ENCODE data around the gene ZMYM2.
"Not testable (repeated sequence)": the region's sequence is repeated elsewhere in the genome, so short reads cannot be mapped to it uniquely, and the experiment has no call there.

Gene ZMYM2

DNA sequence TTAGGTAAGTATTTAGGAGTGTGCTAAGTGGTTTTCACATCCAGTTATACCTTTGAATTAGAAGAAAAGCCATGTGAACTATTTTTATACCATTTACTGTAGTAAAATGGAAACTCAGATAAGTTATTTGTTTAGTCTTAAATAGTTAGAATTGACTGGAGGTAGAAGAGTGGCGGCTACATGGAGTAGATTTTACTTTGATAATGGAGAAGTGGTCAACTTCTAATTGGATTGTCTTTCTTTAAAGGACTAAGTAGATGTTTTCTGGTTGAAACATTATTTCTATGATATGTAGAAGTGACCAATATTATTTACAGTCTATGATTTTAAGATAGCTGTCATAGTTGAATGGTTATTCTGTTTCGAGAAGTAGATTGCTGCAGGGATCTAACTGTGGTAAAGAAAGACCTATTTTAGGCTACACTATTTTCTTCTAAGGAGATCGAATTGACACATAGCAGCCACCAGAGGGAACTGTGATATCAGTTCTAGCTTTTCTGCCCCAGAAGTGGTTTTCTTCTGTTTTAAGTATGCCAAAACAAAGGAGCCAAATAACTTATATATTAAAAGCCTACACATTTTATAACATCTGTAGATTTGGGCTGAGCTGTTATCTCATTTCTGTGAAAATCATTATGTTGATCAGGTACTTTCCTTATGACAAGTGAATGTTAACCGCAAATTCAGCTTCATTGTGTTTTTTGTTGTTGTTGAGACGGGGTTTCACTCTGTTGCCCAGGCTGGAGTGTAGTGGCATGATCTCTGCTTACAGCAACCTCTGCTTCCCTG lies 26.1 kb downstream of the ZMYM2 start:
- no peak for DNase-seq

DNA sequence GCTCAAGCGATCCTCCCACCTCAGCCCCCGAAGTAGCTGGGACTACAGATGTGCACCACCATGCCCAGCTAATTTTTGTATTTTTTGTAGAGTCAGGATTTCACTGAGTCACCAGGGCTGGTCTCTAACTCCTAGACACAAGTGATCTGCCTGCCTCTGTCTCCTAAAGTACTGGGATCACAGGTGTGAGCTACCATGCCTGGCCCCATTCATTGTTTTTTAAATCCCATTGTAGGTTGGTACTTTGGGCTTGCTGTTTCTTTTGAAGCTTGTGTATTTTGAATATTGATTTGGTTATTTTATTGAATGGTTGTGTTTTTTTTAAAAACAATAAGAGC lies 26.7 kb downstream of the ZMYM2 start:
- no peak for DNase-seq

DNA sequence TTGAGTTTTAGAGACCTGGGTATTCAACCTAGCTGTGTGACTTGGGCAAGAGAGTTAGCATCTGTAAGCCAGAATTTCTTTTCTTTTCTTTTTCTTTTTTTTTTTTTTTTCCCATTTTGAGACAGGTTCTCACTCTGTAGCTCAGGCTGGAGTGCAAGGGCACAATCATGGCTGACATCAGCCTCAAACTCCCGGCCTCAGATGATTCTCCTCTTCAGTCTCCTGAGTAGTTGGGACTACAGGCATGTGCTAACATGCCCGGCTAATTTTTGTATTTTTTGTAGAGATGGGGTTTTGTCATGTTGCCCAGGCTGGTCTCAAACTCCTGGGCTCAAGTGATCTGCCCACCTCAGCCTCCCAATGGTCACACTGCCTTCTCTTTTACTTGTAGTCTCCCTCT lies 33.0 kb downstream of the ZMYM2 start:
- no peak for DNase-seq

DNA sequence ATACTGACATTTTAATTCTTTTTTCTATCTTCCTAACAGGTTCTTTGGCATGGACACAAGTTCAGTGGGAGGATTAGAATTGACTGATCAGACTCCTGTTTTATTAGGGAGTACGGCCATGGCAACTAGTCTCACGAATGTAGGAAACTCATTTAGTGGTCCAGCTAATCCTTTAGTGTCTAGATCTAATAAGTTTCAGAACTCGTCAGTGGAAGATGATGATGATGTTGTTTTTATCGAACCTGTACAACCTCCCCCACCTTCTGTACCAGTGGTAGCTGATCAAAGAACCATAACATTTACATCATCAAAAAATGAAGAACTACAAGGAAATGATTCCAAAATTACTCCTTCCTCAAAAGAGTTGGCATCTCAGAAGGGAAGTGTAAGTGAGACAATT lies 34.5 kb downstream of the ZMYM2 start:
- no peak for DNase-seq

DNA sequence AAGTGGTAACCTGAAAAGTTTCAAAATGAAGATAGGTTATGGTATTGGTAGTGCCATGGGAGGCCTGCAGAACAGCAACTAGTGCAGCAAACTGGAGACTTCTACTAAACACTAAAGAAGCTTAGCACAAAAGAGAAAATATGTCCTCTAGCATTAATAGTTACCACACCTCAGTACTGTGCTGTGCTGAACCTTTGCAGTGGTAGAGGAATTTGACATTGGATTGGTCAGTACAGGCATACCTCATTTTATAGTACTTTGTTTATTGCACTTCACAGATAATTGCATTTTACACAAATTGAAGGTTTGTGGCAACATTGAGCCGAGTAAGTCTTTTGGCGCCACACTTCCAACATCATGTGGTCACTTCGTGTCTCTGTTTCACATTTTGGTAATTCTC lies 40.4 kb downstream of the ZMYM2 start:
- no peak for DNase-seq

DNA sequence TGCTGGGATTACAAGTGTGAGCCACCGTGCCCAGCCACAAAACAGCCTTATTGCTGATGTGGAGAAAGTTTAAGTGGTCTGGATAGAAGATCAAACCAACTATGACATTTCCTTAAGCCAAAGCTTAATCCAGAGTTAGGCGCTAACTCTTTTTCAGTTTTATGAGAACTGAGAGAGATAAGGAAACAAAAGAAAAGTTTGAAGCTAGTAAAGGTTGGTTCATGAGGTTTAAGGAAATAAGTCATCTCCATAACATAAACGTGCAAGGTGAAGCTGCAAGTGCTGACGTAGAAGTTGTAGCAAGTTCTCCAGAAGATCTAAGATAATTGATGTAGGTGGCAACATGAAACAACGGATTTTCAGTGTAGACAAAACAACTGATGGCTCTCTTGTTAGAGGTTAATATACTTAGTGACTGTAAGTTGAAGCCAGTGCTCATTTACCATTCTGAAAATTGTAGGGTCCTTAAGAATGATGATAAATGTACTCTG lies 41.6 kb downstream of the ZMYM2 start:
- DNase-seq: no peak

DNA sequence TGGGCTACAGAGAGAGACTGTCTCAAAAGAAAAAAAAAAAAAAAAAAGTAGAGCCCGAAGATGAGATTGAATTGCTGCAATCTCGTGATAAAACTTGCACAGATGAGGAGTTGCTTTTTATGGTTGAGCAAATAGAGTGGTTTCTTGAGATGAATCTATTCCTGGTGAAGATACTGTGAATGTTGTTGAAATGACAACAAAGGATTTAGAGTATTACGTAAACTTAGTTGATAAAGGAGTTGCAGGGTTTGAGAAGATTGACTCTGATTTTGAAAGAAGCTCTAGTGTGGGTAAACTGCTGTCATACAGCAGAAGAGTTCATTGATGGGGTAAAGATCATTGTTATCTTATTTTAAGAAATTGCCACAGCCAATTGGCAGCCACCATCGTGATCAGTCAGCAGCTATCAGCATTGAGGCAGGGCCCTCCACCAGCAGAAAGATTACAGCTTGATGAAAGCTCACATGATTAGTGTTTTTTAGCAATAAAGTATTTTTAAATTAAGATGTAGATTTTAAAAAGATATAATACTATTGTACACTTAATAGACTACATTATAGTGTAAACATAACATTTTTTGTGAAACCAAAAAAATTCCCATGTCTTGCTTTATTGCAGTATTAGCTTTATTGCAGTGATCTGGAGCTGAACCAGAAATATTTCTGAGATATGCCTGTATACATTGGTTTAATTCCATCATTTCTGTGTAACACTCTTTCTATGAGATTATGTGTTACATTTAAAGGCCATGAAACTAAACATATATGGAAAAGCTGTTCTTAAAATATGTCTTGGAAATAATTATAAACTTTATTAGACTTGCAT lies 43.1 kb downstream of the ZMYM2 start:
- no peak for DNase-seq

DNA sequence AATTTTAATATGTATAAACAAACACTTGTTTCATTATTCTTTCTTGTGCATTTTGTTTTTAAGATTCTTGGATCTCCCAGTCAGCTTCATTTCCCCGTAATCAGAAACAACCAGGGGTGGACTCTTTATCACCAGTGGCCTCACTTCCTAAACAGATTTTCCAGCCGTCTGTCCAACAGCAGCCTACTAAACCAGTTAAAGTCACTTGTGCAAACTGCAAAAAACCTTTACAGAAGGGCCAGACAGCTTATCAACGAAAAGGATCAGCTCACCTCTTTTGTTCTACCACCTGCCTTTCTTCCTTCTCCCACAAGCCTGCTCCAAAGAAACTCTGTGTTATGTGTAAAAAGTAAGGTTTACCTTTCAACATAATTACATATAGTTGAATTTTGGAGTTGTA lies 44.3 kb downstream of the ZMYM2 start:
- no peak for DNase-seq

DNA sequence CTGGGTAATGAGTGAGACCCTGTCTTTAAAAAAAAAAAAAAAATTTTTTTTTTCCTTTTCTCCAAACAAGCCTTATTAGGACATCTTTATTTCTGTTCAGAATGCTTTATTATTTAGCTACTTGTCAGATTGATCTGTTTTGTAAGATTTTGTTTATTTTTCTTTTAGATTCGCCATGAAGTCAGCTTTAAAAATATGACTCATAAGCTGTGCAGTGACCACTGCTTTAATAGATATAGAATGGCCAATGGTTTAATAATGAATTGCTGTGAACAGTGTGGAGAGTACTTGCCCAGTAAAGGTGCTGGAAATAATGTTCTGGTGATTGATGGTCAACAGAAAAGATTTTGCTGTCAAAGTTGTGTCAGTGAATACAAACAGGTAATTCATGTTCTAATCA lies 47.7 kb downstream of the ZMYM2 start:
- DNase-seq: no peak

DNA sequence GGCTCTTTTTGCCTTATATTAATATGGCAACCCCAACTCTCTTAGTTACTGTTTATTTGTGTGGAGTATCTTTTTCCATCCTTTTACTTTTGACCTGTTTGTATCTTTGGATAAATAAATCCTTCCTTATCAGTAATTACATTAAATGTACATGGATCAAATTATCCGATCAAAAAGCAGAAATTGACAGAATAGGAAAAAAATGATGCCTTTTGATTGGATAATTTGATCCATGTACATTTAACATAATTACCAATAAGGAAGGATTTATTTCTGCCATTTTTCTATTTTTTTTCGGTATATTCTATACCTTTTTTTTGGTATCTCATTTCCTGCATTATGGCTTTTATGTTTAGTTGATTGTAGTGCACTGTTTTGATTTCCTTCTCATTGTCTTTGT lies 57.2 kb downstream of the ZMYM2 start:
- no peak for DNase-seq

DNA sequence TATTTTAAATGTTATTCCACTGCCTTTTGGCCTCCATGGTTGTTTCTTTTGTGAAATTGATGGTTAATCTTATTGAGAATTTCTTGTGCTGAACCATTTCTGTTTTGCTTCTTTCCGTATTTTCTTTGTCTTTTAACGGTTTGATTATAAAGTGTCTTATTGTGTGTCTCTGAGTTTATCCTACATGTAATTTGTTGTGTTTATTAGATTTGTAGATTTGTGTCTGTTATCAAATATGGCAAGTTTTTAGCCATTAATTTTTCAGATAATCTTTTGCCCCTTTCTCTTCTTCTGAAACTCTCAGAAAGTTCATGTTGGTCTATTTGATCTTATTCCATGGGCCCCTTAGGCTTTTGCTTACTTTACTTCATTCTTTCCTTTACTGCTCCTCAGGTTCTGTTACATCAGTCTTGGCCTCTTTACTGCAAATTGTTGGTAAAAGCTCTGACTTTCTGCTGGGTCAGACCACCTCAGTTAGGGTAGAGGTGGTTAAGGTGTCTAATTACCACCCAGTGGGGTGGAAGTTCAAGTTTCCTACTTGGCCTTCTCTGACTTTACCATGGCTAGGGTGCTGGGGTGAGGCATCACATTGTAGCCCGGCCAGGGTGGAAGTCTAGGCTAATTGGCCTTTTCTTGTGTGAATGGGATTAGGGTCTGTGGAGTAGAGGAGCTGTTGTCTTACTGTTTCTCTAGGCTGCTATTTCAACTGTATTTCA lies 58.3 kb downstream of the ZMYM2 start:
- no peak for DNase-seq

DNA sequence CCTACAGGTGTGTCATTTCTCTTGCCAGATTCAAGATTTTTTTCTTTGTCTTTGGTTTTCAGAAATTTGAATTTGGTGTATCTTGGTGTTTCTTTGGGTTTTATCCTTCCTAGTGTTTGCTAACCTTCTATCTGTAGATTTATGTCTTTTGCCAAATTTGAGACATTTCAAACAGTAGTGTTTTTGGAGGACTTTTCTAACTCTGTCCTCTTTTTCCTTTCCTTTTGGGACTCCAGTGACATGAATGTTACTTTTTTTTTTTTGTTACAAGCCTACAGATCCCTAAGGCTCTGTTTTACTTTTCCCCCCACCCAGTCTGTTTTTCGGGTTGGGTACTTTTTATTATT lies 58.8 kb downstream of the ZMYM2 start:
- DNase-seq: no peak

DNA sequence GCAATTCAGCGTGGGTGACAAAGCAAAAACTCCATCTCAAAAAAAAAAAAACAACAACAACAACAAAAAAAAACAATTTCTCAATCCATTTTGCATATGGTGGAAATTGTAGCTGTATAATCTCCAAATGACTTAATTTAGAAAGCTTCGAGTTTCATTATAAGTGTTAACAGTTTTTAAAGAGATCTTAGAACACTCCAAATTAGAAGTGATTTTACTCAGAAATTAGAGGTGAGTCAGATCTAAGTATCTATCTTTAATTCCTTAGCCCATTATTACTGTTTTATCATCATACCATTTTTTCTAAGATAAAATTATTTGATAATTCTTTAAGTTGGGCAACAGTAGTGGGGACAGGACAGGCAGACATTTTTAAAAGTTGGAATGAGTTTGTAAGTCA lies 60.5 kb downstream of the ZMYM2 start:
- no peak for DNase-seq

DNA sequence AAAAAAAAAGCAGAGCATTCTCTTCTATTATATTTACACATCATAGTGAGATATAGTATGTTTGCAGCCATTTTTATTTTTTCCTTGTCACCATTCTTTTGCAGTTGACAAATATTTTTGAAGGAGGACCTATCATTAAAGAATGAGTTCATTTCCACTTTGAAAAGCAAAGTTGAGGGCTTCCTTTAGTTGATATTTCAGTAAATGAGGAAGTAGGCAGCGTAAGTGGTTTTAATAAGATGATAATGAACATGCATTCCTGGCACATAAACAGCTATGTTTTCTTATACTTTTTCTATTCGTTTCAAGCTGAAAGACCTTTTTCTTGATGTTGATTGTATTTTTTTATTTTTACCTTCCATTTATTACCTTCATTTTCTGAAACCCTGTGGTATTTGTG lies 66.2 kb downstream of the ZMYM2 start:
- DNase-seq: no peak

DNA sequence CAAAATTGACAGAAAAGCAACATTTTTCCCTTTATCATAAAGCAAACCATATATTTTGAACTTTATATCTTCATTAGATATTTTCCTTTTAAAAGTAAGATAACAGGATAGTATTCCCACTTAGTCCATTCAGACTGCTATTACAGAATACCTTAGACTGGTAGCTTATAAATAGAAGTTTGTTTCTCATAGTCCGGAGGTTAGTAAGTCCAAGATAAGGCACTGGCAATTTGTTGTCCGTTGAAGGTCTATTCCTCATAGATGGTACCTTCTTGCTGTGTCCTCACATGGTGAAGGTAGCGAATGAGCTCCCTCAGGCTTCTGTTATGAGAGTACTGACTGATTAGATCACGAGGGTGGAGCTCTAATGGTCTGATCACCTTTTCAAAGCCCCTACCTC lies 70.4 kb downstream of the ZMYM2 start:
- no peak for DNase-seq

DNA sequence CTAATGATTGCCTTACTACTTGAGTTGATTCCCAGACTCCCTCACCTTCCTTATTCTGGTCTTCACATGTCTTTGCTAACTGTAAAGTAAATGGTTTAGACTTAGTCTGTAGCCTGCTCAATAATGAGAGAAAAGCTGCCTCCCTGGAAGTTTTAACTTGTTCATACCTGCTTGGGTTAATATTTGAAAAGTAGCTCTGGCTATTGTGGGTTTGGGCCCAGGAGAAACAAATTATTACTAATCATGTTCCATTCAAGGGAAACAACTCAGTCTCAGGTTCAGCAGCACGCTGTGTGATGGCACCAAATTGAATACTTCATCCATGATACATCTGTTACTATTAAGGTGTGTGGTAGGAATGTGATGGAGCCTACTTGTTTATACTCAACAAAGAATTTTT lies 75.0 kb downstream of the ZMYM2 start:
- no peak for DNase-seq

DNA sequence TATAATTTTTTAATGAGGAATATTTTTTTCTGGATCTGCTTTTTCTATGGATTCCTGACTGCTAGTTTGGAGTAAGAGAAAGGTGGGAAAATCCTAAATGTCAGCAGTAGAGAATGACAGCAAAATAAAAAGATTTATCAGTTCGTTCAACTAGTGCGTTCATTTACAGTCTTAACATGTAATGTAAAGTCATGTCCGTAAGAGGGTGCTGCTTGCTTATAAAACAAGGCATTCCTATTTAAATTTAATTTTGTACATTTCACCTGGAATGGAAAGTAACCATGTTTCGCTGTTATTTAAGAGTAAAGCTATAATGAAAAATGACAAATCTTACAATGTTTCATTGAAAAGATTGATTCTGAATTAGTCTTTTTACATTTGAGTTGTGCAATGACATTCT lies 76.6 kb downstream of the ZMYM2 start:
- DNase-seq: no peak

DNA sequence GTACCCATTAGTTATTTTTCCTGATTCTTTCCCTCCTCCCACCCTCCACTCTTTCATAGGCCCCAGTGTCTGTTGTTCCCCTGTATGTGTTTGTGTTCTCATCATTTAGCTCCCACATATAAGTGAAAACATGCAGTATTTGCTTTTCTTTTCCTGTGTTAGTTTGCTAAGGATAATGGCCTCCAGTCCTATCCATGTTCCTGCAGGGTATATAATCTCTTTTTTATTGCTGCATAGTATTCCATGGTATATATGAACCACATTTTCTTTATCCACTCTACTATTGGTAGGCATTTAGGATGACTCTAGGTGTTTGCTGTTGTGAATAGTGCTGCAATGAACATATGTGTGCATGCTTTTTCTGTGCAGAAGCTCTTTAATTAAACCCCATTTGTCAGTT lies 79.4 kb downstream of the ZMYM2 start:
- no peak for DNase-seq

DNA sequence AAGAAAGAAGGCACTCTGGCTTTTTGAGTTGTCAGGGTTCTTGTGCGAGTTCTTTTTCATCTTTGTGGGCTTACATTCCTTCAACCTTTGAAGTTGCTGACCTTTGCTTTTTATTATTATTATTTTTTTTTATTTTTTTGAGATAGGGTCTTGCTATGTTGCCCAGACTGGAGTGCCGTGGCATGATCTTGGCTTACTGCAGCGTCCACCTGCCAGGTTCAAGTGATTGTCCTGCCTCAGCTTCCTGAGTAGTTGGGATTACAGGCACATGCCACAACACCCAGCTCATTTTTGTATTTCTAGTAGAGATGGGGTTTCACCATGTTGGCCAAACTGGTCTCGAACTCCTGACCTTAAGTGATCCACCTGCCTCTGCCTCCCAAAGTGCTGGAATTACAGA lies 84.1 kb downstream of the ZMYM2 start:
- not testable (repeated sequence) for DNase-seq

DNA sequence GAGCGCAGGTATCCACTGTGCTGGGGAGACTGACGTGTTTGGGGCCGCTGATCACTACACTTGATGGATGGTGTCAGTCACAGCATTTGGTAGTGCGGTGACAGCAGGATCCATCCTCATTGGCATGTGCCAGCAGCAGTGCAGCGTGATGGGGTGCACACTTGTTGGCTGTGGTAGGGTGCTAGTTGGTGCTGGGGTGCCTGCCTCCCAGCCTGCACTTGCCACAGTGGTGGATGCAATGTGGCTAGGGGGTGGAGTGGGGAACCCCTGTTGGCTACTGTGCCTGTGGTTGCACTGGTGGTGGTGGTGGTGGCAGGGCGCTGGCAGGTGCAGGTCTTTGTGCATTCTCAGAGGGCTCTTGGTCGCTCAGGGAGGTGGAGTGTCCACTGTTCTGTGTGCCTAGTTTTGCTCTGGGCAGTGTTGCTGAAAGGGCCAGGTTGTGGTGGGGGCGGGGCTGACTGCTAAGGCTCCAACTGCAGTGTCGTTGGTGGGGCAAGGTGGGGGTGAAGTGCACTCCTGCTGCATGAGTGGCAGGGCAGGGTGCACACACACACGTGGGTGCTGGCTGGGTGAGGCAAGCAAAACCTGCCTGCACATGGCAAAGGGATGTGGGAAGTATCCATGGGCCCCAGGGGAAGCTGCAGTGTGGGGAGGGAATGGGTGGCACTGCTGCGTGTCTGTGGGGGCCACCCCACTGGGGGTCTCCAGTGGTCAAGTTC lies 84.8 kb downstream of the ZMYM2 start:
- no peak for DNase-seq

DNA sequence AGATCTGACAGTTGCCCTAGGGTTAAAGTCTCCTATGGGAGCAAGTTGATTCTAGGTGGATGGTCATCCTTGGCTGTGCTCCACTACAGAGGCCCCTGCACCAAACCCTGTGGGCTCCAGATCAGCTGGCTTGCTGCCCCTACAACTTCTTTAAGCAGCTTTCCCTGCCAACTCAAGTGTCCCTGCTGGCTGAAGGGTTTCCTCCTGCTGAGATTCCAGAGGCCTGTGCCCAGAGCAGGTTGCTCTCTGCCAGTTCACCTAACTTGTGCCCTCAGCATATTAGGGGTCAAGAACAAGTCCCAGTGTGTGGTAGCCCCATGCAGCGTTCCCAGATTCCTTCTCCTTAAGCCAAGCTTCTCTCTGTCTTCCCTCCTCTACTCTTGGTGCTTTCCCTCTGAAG lies 85.6 kb downstream of the ZMYM2 start:
- DNase-seq: no peak

DNA sequence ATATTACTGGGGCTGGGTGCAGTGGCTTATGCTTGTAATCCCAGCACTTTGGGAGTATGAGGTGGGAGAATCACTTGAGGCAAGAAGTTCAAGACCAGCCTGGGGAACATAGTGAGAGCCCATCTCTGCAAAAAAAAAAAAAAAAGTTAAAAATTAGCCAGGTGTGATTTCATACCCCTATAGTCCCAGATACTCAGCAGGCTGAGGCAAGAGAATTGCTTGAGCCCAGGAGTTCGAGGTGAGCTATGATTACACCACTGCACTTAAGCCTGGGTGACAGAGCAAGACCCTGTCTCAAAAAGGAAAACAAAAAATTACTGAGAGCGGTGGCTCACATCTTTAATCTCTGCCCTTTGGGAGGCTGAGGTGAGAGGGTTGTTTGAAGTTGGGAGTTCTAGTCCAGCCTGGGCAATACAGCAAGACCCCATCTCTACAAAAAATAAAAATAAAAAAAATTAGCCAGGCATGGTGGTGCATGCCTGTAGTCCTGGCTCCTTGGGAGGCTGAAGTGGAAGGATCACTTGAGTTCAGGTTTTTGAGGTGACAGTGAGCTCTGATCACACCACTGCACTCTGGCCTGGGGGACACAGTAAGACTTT lies 87.5 kb downstream of the ZMYM2 start:
- DNase-seq: no peak

All from stimulated activated CD4-positive, alpha-beta T cell treated with anti-CD3 and anti-CD28 coated beads, Interleukin-4, amount 100 ng/mL, for 4 hours (primary cell).